Bone marrow (tissue), 2 donors: ENCODE results near the gene SIL1.

ENCODE experiments used
- DNase-seq, 2 donors: peaks; one replicate each; lab custom pipeline; 2025; lab: John Stamatoyannopoulos, UW

SIL1 gene

DNA sequence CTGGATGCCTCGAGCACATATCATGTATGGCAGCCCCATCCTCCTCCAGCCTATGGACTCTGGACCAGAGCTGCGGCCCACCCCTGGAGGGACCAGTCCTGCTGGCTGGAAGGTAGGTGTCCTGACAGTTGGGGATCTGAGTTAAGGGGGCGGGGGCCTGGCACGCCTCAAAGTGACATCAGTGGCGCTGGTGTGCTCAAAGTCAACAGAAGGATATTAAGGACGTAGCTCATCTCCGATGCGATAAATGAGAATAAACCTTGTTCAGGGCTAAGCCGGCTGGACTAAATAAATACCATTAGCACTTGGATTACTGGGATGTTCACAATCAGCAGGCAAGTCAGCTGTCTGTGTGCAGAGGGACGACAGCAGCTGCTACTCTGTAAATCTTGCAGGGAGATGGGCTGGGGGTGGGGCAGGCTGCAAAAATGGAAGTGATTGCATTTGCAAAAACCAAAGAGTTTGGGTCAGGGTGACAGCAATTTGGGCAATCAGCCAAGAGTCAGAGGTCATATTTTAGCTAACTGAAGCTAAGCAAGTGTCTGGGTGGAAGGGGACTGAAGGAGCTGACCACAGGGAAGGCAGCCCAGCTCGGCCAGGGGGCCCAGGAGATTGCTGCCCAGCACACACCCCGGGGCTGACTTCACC lies 243.0 kb downstream of the SIL1 start:
- DNase-seq = no peak

GRCh38 chr5:138954257-138955012 lies 243.7 kb downstream of the SIL1 start:
- DNase-seq = no peak

- peak; percentile 36 to 74 for DNase-seq
Measured at GRCh38 chr5:138953387-138954256, 244.5 kb downstream of the SIL1 start.

- no peak for DNase-seq
Measured at GRCh38 chr5:138952962-138953361, 245.2 kb downstream of the SIL1 start.

DNA sequence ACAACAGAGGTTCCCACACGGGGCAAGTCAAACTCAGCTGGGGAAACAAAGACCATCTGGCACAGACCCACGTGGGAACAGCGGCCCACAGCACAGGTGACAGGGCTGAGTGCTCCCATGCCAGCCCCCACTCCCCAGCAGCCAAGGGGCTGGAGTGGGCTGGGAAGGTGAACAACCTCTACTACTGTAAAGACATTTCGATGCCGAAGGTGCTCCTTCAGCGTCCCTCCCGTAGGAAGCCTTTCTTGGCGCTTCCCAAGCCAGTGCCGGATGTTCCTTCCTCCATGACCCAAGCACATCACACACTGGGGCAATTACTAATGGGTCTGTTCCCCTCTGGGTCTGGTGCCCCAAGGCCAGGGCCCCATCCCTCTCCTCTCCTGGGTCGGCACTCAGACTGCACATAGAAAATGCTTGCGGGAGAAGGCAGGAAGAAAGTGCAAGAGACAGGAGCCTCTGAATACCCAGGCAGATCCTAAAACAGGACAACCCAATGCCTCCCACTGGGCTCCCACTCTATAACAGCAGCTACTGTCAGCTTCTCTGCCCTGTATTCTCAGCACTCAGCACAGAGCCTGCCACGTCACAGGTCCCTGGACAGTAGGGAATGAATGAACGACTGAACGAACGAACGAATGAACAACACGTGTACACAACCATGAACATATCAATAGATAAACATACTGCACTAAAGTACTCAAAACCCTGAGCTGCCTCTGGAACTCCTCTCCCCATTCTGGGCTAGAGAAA lies 246.0 kb downstream of the SIL1 start:
- DNase-seq = no peak

GRCh38 chr5:138951091-138951985 lies 246.8 kb downstream of the SIL1 start:
- no peak for DNase-seq

- no peak for DNase-seq
Measured at GRCh38 chr5:138950421-138951031, 247.6 kb downstream of the SIL1 start.

GRCh38 chr5:138949988-138950387 lies 248.2 kb downstream of the SIL1 start:
- no peak for DNase-seq

DNA sequence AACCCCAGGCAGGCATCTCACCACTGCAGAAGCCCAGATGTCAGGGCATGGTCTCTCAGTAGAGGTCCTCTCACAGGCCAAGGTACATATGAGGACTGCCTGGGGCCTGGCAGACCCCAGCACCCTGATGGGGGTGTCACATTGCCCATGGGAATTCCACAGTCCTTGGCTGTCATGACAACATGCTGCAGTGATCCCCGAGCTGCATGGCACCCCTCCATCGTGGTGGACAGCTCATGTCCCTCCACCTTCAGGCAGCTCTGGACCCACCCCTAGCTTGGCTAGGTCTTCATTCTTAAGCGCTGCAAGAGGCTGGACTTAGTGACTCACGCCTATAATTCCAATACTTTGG lies 249.0 kb downstream of the SIL1 start:
- no peak for DNase-seq

DNA sequence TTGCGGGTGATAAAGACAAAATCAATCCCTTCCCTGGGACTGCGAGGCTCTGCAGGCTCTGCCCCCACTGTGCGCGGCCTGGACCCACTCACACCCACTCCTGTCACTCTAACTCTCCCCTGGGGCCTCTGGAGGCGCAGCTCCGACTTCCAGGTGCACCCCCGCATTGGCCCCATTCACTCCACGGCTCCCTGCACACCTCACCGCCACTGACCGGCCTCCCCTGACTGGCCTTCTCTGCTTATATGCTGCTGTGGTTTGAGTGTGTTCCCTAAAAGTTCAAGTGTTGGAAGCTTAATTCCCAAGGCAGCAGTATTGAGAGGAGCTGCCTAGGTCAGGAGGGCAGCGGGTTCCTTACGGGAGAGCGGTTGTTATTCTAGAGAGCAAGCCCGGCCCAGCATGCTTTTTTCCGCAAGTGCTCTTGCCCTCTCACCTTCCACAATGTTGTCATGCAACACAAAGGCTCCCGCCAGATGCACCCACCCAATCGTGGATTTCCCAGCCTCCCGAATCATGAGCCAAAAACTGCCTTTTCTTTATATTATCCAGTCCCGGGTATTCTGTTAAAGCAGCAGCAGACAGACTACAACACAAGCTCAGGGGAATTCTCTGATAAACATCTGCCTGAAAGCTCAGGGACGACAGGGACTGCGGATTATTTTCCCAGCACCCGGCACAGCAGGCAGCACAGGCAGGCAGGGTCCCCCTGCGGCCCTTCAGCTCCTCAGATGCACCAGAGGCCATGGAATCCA lies 249.5 kb downstream of the SIL1 start:
- no peak for DNase-seq

DNA sequence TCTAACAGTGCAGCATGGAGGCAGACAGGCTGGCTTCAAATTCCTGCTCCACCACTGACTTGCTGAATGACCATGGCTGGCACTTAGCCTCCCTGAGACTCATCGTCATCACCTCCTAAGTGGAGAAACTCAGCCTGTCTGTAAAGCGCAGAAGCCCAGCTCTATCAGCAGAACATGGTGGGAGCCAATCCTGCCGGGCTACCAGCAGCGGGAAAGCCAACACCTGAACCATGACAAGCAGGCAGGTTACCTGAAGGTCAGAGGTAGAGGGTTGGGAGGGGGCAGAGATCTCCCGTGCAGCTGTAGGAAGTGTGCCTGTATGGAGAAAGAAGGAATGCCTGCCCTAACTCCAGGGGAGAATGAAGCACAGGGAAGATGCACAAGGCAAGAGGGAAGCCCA lies 250.4 kb downstream of the SIL1 start:
- DNase-seq = no peak

DNA sequence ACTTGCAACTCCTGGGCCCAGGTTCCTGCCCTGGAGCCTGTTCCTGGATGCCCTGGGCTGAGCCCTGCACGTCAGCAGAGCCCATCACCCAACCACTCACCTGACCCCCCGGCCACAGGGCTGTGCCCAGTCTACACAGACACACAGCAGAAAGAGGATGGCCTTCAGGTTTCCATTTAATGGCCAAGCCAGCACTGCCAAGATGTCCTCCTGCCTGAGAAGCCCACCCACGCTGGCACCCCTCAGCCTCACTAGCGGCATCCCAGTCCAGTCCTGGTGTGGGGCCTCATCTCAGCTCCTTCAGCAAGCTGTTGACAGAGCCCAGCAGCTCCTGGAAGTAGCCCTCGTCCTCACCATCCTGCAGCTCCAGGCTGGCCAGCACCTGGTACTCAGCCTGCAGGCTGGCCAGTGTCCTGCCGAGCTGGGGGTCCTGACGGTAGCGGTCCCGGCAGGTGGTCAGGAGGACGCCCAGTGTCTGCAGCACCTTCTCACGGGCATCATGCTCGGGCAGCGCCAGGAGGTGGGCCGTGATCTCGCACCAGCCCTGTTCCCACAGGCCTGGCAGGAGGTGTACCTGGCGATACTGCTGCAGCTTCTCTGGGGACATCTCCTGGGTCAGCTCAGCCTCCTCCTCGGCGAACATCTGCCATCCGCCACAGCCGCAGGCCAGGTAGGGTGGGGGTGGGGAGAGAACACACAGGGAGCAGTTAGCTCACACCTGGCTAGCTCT lies 251.2 kb downstream of the SIL1 start:
- DNase-seq = no peak

DNA sequence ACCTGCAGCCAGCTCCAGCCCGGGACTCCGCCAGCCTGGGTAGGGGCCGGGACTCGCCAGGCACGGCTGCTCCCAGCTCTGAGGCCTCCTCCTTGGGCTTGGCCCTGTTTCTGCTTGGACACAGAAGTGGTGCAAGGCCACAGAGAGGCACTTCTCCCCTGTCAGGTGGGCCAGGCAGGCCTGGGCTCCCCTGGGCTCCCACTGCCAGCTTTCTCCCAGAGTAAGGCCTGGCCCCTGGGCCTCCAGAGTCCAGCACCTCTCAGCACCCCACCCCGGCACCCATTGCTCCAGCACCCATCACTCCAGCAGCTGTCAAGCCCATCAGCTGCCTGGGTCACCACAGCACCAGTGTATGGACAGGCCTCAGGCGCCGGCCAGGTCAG lies 251.9 kb downstream of the SIL1 start:
- no peak for DNase-seq

- DNase-seq = no peak
Measured at GRCh38 chr5:138945421-138946240, 252.5 kb downstream of the SIL1 start.

DNA sequence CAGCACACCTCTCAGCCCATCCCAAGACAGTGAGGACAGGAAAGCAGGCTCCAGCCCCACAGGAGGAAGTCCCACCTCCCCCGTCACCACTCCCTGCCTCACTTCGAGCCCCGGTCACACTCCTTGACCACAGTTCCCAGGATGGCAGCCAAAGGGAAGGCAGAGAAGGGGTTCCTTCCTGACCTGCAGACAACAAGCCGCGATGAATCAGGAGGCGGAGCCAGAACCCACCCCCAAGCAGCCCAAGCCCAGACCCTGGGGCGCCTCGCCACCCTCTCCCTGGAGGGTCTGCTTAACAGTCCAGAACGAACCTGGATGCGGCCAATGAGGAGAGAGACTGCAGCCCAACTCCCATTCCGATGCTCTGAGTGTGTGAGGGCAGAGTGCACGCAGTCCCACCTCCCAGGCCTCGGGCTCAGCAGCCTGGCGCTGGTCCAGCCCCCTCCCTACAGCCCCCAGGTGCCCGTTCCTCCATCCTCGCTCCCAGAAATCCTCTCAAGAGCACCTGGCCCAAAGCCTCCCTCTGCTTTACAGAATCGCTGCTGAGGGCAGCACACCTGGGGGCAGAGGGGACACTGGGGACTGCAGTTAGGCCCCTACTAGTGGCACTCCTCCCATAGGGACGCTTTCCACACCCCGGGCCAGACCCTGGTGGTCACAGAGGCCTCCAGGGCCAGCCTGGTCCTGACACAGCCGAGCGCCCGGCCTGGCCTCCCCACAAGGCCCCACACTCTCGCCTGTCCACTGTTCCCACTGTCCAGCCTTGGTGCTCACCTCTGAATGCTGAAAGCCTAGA lies 253.4 kb downstream of the SIL1 start:
- DNase-seq = no peak

DNA sequence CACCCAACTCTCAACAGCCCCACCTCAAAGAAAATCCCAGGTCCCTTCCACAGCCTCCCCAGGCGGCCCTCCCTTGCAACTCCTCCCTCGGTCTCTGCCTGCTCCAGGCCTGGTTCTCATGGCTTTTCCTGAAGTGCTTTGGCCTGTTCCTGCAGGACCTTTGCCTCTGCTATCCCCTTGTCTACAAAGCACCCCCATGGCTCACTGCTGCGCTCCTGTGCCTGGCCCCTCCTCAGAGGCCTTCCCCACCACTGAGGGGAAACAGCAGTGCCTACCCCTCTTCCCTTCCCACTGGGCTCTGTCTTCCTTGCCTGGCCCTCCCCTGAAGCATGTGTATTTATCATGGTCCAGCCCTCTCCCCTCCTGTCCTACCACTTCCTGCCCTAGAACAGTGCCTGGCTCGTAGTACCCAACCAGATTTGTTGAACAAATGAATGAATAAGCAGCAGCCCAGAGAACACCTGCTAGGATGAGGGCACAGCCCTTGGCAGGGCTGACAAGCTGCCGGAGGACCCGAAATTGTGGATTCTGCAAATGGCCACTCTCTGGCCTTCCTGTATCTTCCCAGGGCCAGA lies 254.5 kb downstream of the SIL1 start:
- DNase-seq = no peak

DNA sequence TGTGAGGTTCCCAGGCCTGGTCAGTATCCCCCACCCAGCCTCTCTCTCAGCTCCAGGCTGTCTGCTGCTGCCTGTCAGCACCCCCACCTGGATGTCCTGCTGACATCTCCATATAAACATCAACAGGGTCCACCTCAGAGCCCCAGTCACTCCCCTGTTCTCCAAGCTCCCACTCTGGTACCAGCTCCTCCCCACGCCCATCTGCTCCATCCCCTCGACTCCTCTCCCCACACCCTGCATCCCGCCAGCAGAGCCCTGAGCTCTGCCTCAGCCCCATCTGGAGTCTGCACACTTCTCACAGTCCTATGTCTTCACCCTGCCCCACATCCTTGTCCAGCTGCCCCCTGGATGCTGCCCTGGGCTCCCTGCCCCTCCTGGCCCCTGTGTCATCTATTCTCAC lies 255.3 kb downstream of the SIL1 start:
- no peak for DNase-seq
